DMS114 treated with DMSO at 0.1 percent for 48 hours (cell line): Measurements from ENCODE around the gene NFU1.
A peak's percentile ranks its signal among the peaks of the same experiment; 100 is the strongest.
"Not testable (repeated sequence)": the region's sequence is repeated elsewhere in the genome, so short reads cannot be mapped to it uniquely, and the experiment has no call there.

Experiments used
- DNase-seq: peaks from one replicate; lab custom pipeline; 2025; ENCODE audit not compliant: unreplicated experiment; lab: John Stamatoyannopoulos, UW

The NFU1 gene

GRCh38 chr2:69389271-69389670, 48.0 kb downstream of the NFU1 start:
- DNase-seq: no peak

- DNase-seq: no peak
Observed at GRCh38 chr2:69387770-69388481, 49.3 kb downstream of the NFU1 start.

GRCh38 chr2:69386789-69387734, 50.2 kb downstream of the NFU1 start, which contains the start of gene GFPT1:
GFPT1 (minus strand) TSS chr2:69387227; CDS start chr2:69387071, 156 bp downstream.
- peak; percentile 87 for DNase-seq

- DNase-seq: no peak
Observed at GRCh38 chr2:69386360-69386759, 50.9 kb downstream of the NFU1 start.

GRCh38 chr2:69385443-69386151, 51.6 kb downstream of the NFU1 start:
- no peak for DNase-seq

- DNase-seq: no peak
Observed at GRCh38 chr2:69384618-69385081, 52.6 kb downstream of the NFU1 start.

GRCh38 chr2:69383176-69383812, 53.9 kb downstream of the NFU1 start:
- DNase-seq: no peak

GRCh38 chr2:69382547-69382946, 54.7 kb downstream of the NFU1 start:
- no peak for DNase-seq

GRCh38 chr2:69381337-69381737, 55.9 kb downstream of the NFU1 start:
- no peak for DNase-seq

GRCh38 chr2:69380072-69380917, 56.9 kb downstream of the NFU1 start:
- no peak for DNase-seq

GRCh38 chr2:69376403-69376802, 60.8 kb downstream of the NFU1 start:
- DNase-seq: no peak

- DNase-seq: peak; percentile 18
Observed at GRCh38 chr2:69375494-69376353, 61.5 kb downstream of the NFU1 start.

GRCh38 chr2:69372767-69373166, 64.5 kb downstream of the NFU1 start:
- no peak for DNase-seq

GRCh38 chr2:69369802-69370201, 67.4 kb downstream of the NFU1 start:
- DNase-seq: no peak

- DNase-seq: no peak
Observed at GRCh38 chr2:69368588-69368987, 68.6 kb downstream of the NFU1 start.

- no peak for DNase-seq
Observed at GRCh38 chr2:69359371-69359770, 77.9 kb downstream of the NFU1 start.

- DNase-seq: no peak
Observed at GRCh38 chr2:69358914-69359313, 78.3 kb downstream of the NFU1 start.

- no peak for DNase-seq
Observed at GRCh38 chr2:69356471-69356870, 80.8 kb downstream of the NFU1 start.

GRCh38 chr2:69354976-69355375, 82.3 kb downstream of the NFU1 start:
- DNase-seq: not testable (repeated sequence)
